PC-3 (cell line): ENCODE results near the gene ALKAL2. TPM values are rescaled to one million over a fixed set of nuclear protein-coding genes. Genes with fewer than 3 reads are reported as not detected.

ENCODE experiments used
- ATAC-seq: fragments of 200-7000 bp; cut with Tn5 transposase; 2 replicates; pipeline ENCODE4 v1.9.1; 2020; ENCODE audit warnings: mild to moderate bottlenecking, moderate library complexity
- BruUV-seq: library from RNA; stranded (reverse); fragments of 400-500 nt; replicated peaks from 2 replicates; lab custom pipeline; 2021; lab: Mats Ljungman, UMichigan
- CTCF ChIA-PET: fragments of 300-600 bp; sonication (Branson Sonifier 250); formaldehyde crosslinking; loops from one replicate; lab custom pipeline; 2022; ENCODE audit warnings: antibody characterized with exemption; lab: Charles Lee
- POLR2A ChIA-PET: fragments of 300-600 bp; sonication (Branson Sonifier 250); formaldehyde crosslinking; loops from one replicate; lab custom pipeline; 2022; ENCODE audit warnings: antibody characterized with exemption; ENCODE audit not compliant: unreplicated experiment; lab: Charles Lee
- DNase-seq: peaks from one replicate; pipeline ENCODE4 v3.0.0-alpha.2; 2015
- H2AFZ ChIP-seq: fragments of 300-600 bp; sonication (generic); 2 replicates; pipeline ENCODE4 v1.6.0; 2016; ENCODE audit warnings: antibody characterized with exemption, low read length
- H3F3A ChIP-seq: fragments of 300-600 bp; sonication (generic); one replicate; pipeline ENCODE4 v1.6.0; 2017; ENCODE audit warnings: antibody characterized with exemption, low read length, control low read depth, mild to moderate bottlenecking; ENCODE audit not compliant: unreplicated experiment
- H3K27ac ChIP-seq: fragments of 300-600 bp; sonication (generic); 2 replicates; pipeline ENCODE4 v1.5.1; 2016; ENCODE audit warnings: mild to moderate bottlenecking, low read length
- H3K27me3 ChIP-seq: fragments of 300-600 bp; sonication (generic); 2 replicates; pipeline ENCODE4 v1.6.1; 2016; ENCODE audit warnings: low read length, mixed read lengths
- H3K36me3 ChIP-seq: fragments of 300-600 bp; sonication (generic); 2 replicates; pipeline ENCODE4 v1.6.1; 2016; ENCODE audit warnings: low read depth, mixed run types, low read length, mixed read lengths
- H3K4me1 ChIP-seq: fragments of 300-600 bp; sonication (generic); 2 replicates; pipeline ENCODE4 v1.5.1; 2016; ENCODE audit warnings: low read length; ENCODE audit not compliant: insufficient read depth
- H3K4me2 ChIP-seq: fragments of 300-600 bp; sonication (generic); 2 replicates; pipeline ENCODE4 v1.6.0; 2016; ENCODE audit warnings: low read length
- H3K4me3 ChIP-seq: fragments of 300-600 bp; sonication (generic); 2 replicates; pipeline ENCODE4 v1.5.1; 2016; ENCODE audit warnings: mild to moderate bottlenecking, low read length, mixed read lengths
- H3K79me2 ChIP-seq: fragments of 300-600 bp; sonication (generic); 2 replicates; pipeline ENCODE4 v1.6.1; 2017; ENCODE audit warnings: low read length, mixed read lengths
- H3K9ac ChIP-seq: fragments of 300-600 bp; sonication (generic); 2 replicates; pipeline ENCODE4 v1.6.0; 2016; ENCODE audit warnings: mild to moderate bottlenecking, low read length
- H3K9me2 ChIP-seq: fragments of 300-600 bp; sonication (generic); replicated peaks from 2 replicates; pipeline ENCODE4 v1.6.1; 2016; ENCODE audit warnings: mixed run types, low read length, mixed read lengths
- H3K9me3 ChIP-seq: fragments of 300-600 bp; sonication (generic); 2 replicates; pipeline ENCODE4 v1.6.1; 2016; ENCODE audit warnings: low read length, mixed read lengths
- H4K20me1 ChIP-seq: fragments of 300-600 bp; sonication (generic); 2 replicates; pipeline ENCODE4 v1.6.1; 2016; ENCODE audit warnings: low read length, mixed read lengths
- EZH2 ChIP-seq: fragments of 300-600 bp; sonication (generic); IDR thresholded peaks from one replicate; pipeline ENCODE4 v1.6.1; 2017; ENCODE audit warnings: antibody characterized with exemption, mild to moderate bottlenecking, low read length; ENCODE audit not compliant: unreplicated experiment
- EZH2phosphoT487 ChIP-seq: fragments of 300-600 bp; sonication (generic); IDR thresholded peaks from 2 replicates; pipeline ENCODE4 v1.6.1; 2018; ENCODE audit warnings: mild to moderate bottlenecking, antibody characterized with exemption, low read length, borderline replicate concordance
- intact Hi-C: fragments of 100-400 bp; cut with micrococcal nuclease; formaldehyde crosslinking; loops from 2 replicates; pipeline ENCODE4 v1.9.0; 2023
- total RNA-seq: library from RNA; depleted of rRNA; stranded (reverse); fragments of >200 nt; gene quantifications from 2 replicates; pipeline ENCODE4 v1.2.3, GENCODE V29; 2014
- TF ChIP-seq, protein P1 (sequence below): fragments of 300-600 bp; sonication (generic); conservative IDR thresholded peaks from 2 replicates; pipeline ENCODE4 v1.5.1; 2017; ENCODE audit warnings: antibody characterized with exemption, low read depth, mild to moderate bottlenecking, low read length

The ALKAL2 gene
- total RNA-seq, 1 experiment from 2014 or later: not detected

DNA sequence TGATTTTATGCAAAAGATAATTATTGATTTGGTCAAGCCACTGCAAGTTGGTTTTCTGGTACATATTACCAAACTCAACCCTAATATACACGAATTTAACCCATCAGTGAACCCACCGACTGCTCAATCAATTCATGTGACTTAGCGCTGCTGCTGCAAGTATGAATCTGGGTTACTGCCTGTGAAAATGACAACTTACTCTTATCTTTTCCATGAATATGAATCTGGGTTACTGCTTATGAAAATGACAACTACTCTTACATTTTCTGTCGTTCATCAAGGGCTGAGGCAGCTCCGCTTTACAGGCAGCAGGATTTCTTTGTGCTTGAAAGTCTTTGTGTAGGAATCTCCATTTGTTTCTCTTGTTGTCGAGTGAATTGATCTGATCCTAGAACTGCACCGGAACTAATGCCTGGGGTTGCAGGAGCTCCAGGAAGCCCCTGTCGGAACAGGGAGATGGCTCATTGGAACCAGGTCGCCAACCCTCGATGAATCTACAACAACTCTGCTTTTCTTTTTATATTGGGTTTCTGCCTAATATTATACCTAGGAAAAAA is 22.1 kb upstream of the ALKAL2 start:
- peaks cover 23% of the 10 kb centered on the region for H3K27me3 ChIP-seq
- POLR2A ChIA-PET: no interaction called here
- no peak for TF ChIP-seq EZH2
- TF ChIP-seq, protein P1, sequence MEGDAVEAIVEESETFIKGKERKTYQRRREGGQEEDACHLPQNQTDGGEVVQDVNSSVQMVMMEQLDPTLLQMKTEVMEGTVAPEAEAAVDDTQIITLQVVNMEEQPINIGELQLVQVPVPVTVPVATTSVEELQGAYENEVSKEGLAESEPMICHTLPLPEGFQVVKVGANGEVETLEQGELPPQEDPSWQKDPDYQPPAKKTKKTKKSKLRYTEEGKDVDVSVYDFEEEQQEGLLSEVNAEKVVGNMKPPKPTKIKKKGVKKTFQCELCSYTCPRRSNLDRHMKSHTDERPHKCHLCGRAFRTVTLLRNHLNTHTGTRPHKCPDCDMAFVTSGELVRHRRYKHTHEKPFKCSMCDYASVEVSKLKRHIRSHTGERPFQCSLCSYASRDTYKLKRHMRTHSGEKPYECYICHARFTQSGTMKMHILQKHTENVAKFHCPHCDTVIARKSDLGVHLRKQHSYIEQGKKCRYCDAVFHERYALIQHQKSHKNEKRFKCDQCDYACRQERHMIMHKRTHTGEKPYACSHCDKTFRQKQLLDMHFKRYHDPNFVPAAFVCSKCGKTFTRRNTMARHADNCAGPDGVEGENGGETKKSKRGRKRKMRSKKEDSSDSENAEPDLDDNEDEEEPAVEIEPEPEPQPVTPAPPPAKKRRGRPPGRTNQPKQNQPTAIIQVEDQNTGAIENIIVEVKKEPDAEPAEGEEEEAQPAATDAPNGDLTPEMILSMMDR: no peak
- no peak for TF ChIP-seq EZH2phosphoT487
- no peak overlapping the region for H3K4me3 ChIP-seq
- no peak overlapping the region for H3K4me2 ChIP-seq
- no peaks in the 10 kb centered on the region for H3K79me2 ChIP-seq
- no peak overlapping the region for H2AFZ ChIP-seq
- no peaks in the 10 kb centered on the region for H4K20me1 ChIP-seq
- no peaks in the 10 kb centered on the region for H3K9me2 ChIP-seq
- DNase-seq (no peak), ATAC-seq (no peak)
- H3K9me3 ChIP-seq: no peaks in the 10 kb centered on the region
- BruUV-seq: no TSS peak
- H3K4me1 ChIP-seq: no peaks in the 10 kb centered on the region
- CTCF ChIA-PET: no interaction called here
- no peak overlapping the region for H3K9ac ChIP-seq
- H3K27ac ChIP-seq: no peak overlapping the region
- no peaks in the 10 kb centered on the region for H3F3A ChIP-seq
- no peaks in the 10 kb centered on the region for H3K36me3 ChIP-seq
- intact Hi-C loops: no loop called here

DNA sequence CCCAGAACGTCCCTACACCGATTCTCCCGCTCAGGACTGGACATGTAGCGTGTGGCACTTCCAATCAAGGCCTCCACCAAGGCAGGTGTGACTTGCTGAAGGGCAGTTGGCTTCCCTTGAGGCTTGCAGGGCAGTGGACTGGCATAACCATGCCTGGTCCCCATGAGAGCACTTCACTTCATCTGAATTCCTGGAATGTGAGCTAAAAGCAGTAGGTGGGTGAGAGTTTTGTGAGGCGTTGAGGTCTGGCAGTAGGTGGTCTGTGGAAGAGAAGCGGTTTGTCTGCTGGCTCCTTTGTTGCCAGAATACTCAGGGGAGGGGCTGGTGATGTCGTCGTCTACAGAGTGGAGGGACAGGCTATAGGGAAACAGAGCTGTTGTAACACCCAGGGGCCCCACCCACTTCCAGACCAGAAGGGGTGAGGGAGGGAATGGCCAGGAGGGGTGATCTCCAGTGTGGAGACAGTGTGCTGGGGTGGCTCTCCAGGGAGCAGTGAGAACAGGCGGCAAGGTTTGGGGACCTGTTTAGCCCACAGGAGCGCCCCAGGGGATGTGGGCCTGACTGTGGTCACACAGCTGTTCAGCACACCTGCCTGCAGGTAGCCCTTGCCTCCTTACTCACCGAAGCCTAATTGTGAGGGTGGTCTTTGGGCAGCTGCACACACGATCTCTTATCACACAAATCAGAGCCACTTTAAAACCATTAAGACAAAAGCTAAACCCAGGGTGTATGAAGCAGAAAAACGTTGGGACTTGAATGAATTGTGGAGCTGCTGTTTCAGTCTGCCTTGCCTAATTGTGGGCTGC is 21.5 kb upstream of the ALKAL2 start:
- TF ChIP-seq, protein P1: no peak
- TF ChIP-seq EZH2: no peak
- no peak for TF ChIP-seq EZH2phosphoT487
- intact Hi-C loops: no loop called here
- Histone ChIP-seq H3K27ac (no peak overlapping the region), H3K79me2 (no peaks in the 10 kb centered on the region), H3K27me3 (peaks cover 23% of the 10 kb centered on the region), H3K9ac (no peak overlapping the region), H2AFZ (no peak overlapping the region), H3F3A (no peaks in the 10 kb centered on the region), H3K9me3 (no peaks in the 10 kb centered on the region), H3K4me2 (no peak overlapping the region), H3K36me3 (no peaks in the 10 kb centered on the region), H3K4me3 (no peak overlapping the region), H4K20me1 (no peaks in the 10 kb centered on the region), H3K4me1 (no peaks in the 10 kb centered on the region), H3K9me2 (no peaks in the 10 kb centered on the region)
- DNase-seq: no peak
- no TSS peak for BruUV-seq
- ATAC-seq: no peak
- ChIA-PET CTCF (no interaction called here), POLR2A (no interaction called here)

DNA sequence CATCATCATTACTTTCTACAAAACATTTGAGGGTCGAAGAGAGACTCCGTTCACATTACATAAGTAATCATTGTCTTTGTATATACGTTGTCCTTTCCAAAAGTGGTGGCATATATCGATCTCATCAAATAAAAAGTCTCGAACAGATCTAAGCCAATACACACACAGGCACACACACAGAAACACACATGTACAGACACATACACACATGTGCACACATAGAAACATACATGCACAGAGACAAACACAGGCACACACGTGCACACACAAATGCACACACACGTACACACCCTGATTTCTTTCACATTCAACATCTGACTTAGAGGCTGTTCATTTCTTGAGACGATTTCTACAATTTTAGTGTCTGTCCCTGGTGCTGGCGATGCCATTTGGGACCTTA is 17.5 kb upstream of the ALKAL2 start:
- DNase-seq (no peak), ATAC-seq (no peak)
- intact Hi-C loops: no loop called here
- Histone ChIP-seq H3K36me3 (no peaks in the 10 kb centered on the region), H4K20me1 (no peaks in the 10 kb centered on the region), H3F3A (no peaks in the 10 kb centered on the region), H3K4me3 (no peak overlapping the region), H3K9ac (no peak overlapping the region), H3K27ac (no peak overlapping the region), H2AFZ (no peak overlapping the region), H3K9me2 (no peaks in the 10 kb centered on the region), H3K9me3 (no peaks in the 10 kb centered on the region), H3K4me2 (no peak overlapping the region), H3K27me3 (peaks cover 7% of the 10 kb centered on the region; the same call in 1 of the 2 replicates), H3K4me1 (no peaks in the 10 kb centered on the region), H3K79me2 (no peaks in the 10 kb centered on the region)
- POLR2A ChIA-PET: no interaction called here
- CTCF ChIA-PET: no interaction called here
- BruUV-seq: no TSS peak
- no peak for TF ChIP-seq EZH2phosphoT487
- TF ChIP-seq, protein P1: no peak
- TF ChIP-seq EZH2: no peak
